Fibroblast of skin of left quadriceps (primary cell): ENCODE measurements around the gene PTPRN2.
"Not testable (repeated sequence)": the region's sequence is repeated elsewhere in the genome, so short reads cannot be mapped to it uniquely, and the experiment has no call there.

Experiments
- DNase-seq, 2 experiments: peaks; one replicate each; pipeline ENCODE4 v3.0.0-alpha.2; 2013; ENCODE audit warnings: low read depth in 2 of 2

PTPRN2 gene

DNA sequence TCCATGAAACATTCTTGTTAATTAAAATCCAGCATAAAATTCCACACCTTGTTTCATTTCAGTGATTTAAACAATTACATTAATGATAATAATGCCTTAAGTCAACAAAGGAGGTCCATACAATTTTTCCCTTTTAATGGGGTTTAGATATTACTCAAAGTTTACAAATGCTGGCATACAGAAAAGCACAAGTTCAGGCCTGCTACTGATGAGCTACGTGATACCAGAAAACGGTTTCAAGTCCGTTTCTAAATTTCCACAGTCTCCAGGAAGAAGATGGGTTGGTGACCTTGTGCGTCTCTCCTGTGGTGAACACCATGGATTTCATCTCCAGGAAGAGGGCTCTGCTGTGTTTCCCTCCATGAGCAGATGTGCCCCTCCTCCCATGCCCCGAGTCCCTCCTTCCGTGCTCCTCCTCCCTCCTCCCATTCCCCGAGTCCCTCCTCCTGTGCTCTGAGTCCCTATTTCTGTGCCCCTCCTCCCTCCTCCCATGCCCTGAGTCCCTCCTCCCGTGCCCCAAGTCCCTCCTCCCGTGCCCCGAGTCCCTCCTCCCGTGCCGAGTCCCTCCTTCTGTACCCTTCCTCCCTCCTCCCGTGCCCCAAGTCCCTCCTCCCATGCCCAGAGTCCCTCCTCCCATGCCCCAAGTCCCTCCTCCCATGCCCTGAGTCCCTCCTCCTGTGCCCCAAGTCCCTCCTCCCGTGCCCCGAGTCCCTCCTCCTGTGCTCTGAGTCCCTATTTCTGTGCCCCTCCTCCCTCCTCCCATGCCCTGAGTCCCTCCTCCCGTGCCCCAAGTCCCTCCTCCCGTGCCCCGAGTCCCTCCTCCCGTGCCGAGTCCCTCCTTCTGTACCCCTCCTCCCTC is 201.9 kb downstream of the PTPRN2 start:
- not testable (repeated sequence) for DNase-seq

- no peak for DNase-seq
Measured at GRCh38 chr7:158384746-158385145, 202.9 kb downstream of the PTPRN2 start.

DNA sequence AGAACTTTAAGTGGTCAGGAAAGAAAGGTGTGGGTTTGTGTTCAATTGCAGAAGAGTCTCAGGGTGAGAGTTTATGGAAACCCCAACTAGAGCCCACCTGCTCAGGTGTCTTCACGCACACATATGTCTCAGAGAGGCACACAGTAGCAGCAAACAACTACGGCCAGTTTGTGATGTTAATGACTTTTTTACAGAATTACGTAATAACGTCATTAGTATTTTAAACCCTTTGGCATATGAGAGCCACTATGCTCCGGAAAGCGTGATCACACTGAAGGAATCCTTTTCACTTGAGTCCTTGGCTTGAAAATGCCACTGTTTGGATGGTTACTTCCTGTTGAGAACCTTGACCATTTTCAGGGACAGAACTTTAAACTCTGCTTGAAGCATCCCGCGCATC is 204.0 kb downstream of the PTPRN2 start:
- DNase-seq = no peak

DNA sequence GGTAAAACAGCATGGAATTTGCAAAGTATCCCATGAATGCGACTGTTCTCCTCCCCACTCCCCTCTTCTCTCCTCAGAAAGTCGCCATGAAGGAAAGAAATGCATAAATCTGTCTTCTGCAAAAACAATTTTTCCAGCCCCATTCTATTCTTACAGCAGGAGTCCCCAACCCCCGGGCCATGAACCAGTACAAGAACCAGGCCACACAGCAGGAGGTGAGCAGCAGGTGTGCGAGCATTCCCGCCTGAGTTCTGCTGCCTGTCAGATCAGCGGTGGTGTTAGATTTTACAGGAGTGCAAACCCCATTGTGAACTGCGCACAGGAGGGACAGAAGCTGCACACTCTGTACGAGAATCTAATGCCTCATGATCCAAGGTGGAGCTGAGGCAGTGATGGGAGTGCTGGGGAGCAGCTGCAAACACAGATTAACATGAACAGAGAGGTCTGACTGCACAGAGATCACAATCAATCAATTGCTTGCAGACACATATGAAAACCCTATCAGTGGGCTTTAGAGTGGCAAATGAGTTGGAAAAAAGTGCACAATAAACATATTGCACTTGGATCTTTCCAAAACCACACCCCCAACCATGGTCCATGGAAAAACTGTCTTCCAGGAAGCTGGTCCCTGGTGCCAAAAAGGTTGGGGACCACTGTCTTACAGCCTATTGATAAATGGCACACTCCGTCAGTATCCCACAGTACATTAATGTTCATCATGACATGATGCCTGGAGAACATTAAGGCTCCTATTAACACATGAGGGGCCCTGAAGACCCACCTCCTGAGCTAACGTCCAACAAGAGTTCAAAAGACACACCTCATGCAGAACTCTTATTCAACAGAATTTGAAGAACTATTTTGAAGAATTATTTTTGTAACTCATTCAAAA is 205.0 kb downstream of the PTPRN2 start:
- DNase-seq = no peak

- DNase-seq = no peak
Measured at GRCh38 chr7:158381956-158382355, 205.7 kb downstream of the PTPRN2 start.

GRCh38 chr7:158378978-158379377 is 208.6 kb downstream of the PTPRN2 start:
- no peak for DNase-seq

DNA sequence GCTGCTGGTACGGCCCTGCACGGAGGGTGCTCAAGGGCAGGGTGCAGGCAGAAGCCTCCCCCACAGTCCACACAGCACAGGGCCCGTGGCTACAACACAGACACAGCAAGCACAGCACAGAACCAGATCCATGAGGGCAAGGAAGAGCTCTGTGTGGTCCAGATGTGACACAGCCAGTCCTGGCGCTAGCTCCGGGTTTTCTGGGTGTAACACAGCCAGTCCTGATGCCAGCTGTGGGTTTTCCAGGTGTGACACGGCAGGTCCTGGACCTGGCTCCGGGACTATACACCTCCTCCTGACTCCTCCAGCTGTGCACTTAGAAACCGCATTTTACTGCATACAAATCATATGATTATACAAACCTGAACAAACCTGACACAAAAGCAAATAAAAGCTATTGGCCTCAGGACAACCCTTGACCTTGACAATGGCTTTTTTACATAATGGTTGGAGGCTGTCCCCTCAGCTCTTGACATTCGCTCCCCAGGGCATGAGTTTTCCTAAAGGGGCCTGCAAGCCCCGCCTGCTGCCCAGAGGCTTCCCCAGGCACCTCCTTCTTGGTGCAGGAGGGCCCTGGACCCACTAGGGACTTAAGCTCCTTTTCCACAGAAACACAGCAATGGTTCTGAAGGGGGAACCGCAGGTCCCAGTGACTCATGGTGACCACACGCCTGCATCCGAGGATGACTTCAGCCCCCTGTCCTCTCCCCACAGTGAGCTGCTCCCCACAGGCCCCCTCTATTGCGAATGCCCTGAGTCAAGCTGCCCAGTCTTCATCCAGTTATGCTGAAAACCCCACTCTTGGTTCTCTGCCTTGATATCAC is 209.6 kb downstream of the PTPRN2 start:
- DNase-seq = no peak

DNA sequence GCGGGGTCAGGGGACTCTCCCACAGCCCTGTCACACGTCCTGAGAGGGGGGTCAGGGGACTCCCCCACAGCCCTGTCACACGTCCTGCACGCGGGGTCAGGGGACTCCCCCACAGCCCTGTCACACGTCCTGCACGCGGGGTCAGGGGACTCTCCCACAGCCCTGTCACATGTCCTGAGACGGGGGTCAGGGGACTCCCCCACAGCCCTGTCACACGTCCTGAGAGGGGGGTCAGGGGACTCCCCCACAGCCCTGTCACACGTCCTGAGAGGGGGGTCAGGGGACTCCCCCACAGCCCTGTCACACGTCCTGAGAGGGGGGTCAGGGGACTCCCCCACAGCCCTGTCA is 210.8 kb downstream of the PTPRN2 start:
- DNase-seq = not testable (repeated sequence)

- not testable (repeated sequence) for DNase-seq
Measured at GRCh38 chr7:158376146-158376838, 211.3 kb downstream of the PTPRN2 start.

GRCh38 chr7:158375034-158375433 is 212.6 kb downstream of the PTPRN2 start:
- DNase-seq = no peak

DNA sequence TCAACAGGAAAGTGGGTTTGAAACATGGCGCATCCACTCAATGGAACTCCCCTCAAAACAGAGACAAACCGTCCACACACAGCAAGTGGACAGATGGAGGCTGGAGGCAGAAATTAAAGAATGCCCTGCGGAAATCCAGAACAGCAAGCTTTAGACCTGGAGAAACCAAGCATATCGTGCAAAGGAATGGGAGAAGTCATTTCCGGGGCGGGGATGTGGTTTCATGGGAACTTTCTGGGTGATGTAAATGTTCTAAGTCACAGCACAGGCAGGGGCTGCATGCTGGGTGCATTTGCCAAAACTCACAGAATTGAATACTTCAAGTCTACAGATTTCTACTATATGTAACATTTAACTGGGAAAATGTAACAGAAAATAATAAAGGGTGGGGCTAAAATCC is 213.0 kb downstream of the PTPRN2 start:
- no peak for DNase-seq

DNA sequence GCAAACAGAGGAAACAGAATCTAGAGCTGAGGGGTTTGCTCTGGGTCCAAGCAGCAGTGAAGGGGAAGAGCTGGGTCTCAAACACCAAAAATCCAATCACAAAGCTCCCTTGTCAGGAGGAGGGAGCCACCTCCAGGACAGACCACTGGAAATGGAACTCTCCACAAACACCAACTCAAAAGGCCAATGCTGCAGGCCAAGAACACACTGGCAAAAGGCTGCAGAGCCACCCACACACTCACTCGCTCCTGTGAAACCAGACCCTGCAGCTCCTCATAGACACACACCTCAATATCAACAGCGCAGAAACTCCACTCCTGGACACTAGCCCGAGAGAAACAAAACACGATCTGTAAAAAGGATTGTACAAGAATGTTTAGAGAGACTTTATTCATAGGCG is 213.5 kb downstream of the PTPRN2 start:
- DNase-seq = no peak

GRCh38 chr7:158373476-158374133 is 214.0 kb downstream of the PTPRN2 start:
- DNase-seq = no peak

DNA sequence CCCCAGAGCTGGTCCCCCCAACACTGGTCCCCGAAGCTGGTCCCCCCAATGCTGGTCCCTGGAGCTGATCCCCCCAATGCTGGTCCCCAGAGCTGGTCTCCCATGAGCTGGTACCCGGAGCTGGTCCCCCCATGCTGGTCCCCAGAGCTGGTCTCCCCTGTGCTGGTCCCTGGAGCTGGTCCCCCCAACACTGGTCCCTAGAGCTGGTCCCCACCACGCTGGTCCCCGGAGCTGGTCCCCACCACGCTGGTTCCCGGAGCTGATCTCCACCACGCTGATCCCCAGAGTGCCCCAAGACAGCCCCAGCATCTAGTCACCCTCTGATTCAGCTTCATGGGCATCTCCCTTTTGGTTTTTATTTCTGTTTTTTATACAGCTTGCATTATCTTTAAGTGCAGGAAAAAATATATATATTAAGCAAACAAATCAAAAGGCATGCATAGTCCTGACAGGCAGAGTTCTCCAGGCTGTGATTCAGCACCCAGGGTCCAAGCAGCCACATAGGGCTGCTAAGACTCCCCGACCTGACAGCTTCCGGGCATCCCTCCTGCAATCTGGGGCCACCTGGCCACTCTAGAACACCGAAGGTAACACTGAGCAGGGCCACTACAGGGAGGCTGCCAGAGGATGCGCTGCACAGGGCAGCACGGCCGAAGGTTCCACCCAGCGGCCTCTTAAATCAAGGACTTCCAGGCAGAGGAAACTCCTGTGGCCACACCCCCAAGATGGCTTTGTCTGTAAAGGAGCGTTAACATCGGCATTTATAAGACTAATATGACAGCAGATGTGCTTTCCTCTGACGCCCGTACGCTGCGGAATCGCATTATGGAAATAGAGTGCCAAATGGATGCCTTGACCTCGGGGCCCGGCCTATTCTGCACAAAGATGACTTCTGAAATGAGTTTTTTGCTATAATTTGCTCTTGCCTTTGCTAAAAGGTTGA is 215.0 kb downstream of the PTPRN2 start:
- no peak for DNase-seq

DNA sequence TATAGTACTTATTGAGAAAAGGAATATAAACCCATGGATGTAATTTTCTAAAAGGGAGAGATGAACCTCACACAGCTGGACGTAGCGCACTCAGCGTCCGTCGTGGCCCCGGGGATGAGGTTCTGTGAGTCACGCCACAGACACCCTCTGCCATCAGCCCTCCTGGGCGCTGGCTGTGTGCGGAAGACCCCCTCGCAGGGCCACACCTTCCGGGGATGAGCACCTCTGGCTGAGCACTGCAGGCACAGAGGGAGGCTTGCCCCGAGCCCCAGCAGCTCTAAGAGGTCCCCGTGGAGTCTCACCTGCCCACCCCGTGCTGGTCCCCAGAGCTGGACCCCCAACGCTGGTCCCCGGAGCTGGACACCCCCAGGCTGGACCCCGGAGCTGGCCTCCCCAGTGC is 215.8 kb downstream of the PTPRN2 start:
- DNase-seq = no peak

- DNase-seq = no peak
Measured at GRCh38 chr7:158369866-158370265, 217.8 kb downstream of the PTPRN2 start.

DNA sequence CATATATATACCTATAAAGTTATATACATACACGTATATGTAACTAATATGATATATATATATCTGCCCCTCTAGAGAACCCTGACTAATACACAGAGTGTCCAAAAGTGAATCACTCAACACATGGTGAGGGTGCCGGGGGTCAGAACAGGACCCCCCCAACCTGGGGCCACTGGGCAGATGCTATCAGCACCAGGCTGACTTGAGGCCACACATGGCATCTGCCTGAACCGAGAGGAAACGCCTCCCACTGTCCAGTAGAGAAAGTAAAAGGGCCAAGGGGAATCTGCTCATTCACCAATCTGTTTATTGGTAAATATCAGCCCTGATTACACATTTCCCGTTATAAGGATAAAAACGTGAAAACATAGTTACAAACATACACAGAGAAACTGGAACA is 218.3 kb downstream of the PTPRN2 start:
- DNase-seq = no peak

DNA sequence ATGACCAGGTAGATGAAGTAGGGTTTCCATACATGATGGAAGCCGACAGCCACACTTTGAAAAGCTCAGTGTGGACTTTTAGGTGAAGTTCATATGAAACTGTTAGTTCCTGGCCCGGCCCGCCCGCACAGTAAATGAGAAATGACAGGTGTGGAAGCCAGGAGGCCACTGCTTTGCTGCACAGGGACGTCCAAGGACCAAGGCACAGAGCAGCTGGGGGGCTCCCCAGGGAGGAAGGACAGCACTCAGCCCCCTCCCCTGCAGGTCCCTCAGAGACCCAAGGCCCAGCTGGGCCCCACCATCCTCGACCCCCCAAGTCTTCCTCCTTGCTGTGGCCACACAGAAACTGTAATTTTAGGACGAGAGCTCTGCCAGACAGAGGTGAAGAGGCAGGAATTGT is 219.2 kb downstream of the PTPRN2 start:
- no peak for DNase-seq

- no peak for DNase-seq
Measured at GRCh38 chr7:158367634-158367982, 220.0 kb downstream of the PTPRN2 start.
